ENCODE data around the gene PNLIPRP2. TPM values are rescaled to one million over a fixed set of nuclear protein-coding genes. Genes with fewer than 3 reads are reported as not detected.
A peak's percentile ranks its signal among the peaks of the same experiment; 100 is the strongest.

PNLIPRP2 gene
- total RNA-seq, 1 experiment from 2014 or later: 1.1 TPM

DNA sequence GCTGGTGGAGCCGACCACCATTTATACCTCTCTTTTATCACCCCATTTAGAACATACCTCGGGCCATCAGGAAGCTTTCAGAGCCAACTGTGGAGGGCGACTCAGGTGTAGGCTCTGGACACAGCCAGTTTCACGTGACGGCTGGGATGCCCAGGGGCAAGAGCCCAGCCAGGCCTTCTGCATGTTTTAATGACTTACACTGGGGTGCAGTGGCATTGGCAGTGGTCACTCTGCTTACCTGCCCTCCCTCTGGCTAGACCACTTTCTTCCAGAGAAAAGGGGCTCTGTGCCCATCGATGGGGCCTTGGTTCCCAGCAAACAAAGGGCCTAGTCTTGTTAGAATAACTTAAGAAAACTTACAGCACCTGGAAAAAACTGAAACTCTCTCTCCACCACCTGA lies 50.0 kb downstream of the PNLIPRP2 start:
- no peak overlapping the region for H3K4me3 ChIP-seq (replicated peaks in 1 of 2; ENCODE audit: low read depth in 1 of 2, low read length in 2 of 2)
- no peaks in the 10 kb centered on the region for H3K36me3 ChIP-seq (ENCODE audit: control insufficient read depth in 1 of 2, insufficient read depth in 2 of 2, low read length in 2 of 2)
- no peak overlapping the region for H3K9ac ChIP-seq (ENCODE audit: low read length)
- H3K27ac ChIP-seq (ENCODE audit: low read depth, low read length): no peak overlapping the region
- ChIA-PET RAD21 (ENCODE audit: low non-redundant PET in 1 of 2, low total read pairs in 2 of 2, uncharacterized antibody in 2 of 2, unreplicated experiment in 2 of 2) (no interaction called here), POLR2A (no interaction called here), CTCF (no interaction called here)
- H3K4me1 ChIP-seq (ENCODE audit: control insufficient read depth in 1 of 2, insufficient read depth in 2 of 2, low read length in 2 of 2): peaks cover 0 to 12% of the 10 kb centered on the region in 2 experiments; a peak in 1 of 4 replicates
- H3K79me2 ChIP-seq (ENCODE audit: insufficient read depth, low read length): no peaks in the 10 kb centered on the region
- no peak for DNase-seq (ENCODE audit: low read depth, low spot score)
- H3K9me3 ChIP-seq (ENCODE audit: control insufficient read depth in 1 of 2, insufficient read depth in 1 of 2, low read depth in 1 of 2, low read length in 2 of 2): no peaks in the 10 kb centered on the region
- H4K20me1 ChIP-seq (ENCODE audit: insufficient read depth): no peaks in the 10 kb centered on the region
- TF ChIP-seq, protein P1, sequence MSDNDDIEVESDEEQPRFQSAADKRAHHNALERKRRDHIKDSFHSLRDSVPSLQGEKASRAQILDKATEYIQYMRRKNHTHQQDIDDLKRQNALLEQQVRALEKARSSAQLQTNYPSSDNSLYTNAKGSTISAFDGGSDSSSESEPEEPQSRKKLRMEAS (IDR thresholded peaks at IDR 0.05): no peak
- TF ChIP-seq EZH2 (IDR thresholded peaks at IDR 0.05) (no peak), TCF7L2 (IDR thresholded peaks at IDR 0.05; ENCODE audit: borderline replicate concordance, extremely low read depth, insufficient read depth, insufficient read length) (no peak)
- intact Hi-C loops (cut with micrococcal nuclease): no loop called here
- H3K27me3 ChIP-seq (ENCODE audit: insufficient read depth, low read length): no peaks in the 10 kb centered on the region
- H3K4me2 ChIP-seq (ENCODE audit: low read length): no peak overlapping the region
- H3K9me2 ChIP-seq (ENCODE audit: insufficient read depth): no peaks in the 10 kb centered on the region
- BruUV-seq (replicated peaks): no TSS peak
- ATAC-seq: 0 out of 2 replicates have a peak, but pooled peaks have one; percentile 6
- no peak overlapping the region for H2AFZ ChIP-seq (ENCODE audit: low read depth, low read length, poor library complexity, severe bottlenecking)

DNA sequence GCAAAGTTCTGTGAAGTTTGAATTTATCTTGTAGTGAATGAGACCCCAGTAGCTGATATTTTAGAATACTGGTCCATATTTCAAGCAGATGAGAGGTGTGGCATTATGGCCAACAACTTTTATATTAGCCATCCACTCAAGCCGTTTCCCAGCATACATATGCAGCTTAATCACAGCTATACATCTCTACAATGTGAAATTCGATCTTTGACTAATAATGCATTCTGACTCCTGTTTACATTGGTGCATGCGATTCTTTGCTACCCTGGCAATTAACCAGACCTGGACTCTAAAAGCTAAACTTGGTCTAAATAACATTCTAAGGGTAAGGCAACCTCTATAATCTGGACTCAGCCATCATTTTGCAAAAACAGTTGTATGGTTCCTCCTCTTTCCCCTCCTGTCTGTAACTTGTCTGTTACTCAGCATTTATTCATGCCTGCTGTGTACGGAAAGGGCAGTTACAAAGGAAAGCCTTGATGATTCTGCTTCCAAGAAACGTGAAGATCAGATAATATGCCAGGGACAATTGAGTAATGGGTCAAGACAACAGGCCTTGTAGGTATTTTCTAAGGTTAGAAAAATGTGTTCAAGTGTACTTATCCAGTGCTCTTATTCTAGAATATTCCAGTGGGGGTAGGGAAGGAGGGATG lies 50.6 kb downstream of the PNLIPRP2 start:
- H3K4me2 ChIP-seq (ENCODE audit: low read length): no peak overlapping the region
- H4K20me1 ChIP-seq (ENCODE audit: insufficient read depth): no peaks in the 10 kb centered on the region
- ChIA-PET RAD21 (ENCODE audit: low non-redundant PET in 1 of 2, low total read pairs in 2 of 2, uncharacterized antibody in 2 of 2, unreplicated experiment in 2 of 2) (no interaction called here), POLR2A (no interaction called here), CTCF (interaction anchor here (1.1 kb wide), 1 partner anchor 11 kb away, joined by 5 read pairs; no protein-coding TSS in a partner anchor)
- no peaks in the 10 kb centered on the region for H3K9me2 ChIP-seq (ENCODE audit: insufficient read depth)
- no peak overlapping the region for H3K4me3 ChIP-seq (replicated peaks in 1 of 2; ENCODE audit: low read depth in 1 of 2, low read length in 2 of 2)
- no peaks in the 10 kb centered on the region for H3K36me3 ChIP-seq (ENCODE audit: control insufficient read depth in 1 of 2, insufficient read depth in 2 of 2, low read length in 2 of 2)
- H2AFZ ChIP-seq (ENCODE audit: low read depth, low read length, poor library complexity, severe bottlenecking): no peak overlapping the region
- H3K4me1 ChIP-seq (ENCODE audit: control insufficient read depth in 1 of 2, insufficient read depth in 2 of 2, low read length in 2 of 2): peaks cover 0 to 12% of the 10 kb centered on the region in 2 experiments; a peak in 1 of 4 replicates
- no peaks in the 10 kb centered on the region for H3K79me2 ChIP-seq (ENCODE audit: insufficient read depth, low read length)
- no peak for DNase-seq (ENCODE audit: low read depth, low spot score)
- intact Hi-C loops (cut with micrococcal nuclease): no loop called here
- H3K27ac ChIP-seq (ENCODE audit: low read depth, low read length): no peak overlapping the region
- TF ChIP-seq SIN3A (IDR thresholded peaks at IDR 0.05; ENCODE audit: low read depth) (no peak), SP1 (IDR thresholded peaks at IDR 0.05; ENCODE audit: low read depth) (no peak)
- H3K27me3 ChIP-seq (ENCODE audit: insufficient read depth, low read length): no peaks in the 10 kb centered on the region
- no TSS peak for BruUV-seq (replicated peaks)
- H3K9ac ChIP-seq (ENCODE audit: low read length): no peak overlapping the region
- no peak for ATAC-seq
- H3K9me3 ChIP-seq (ENCODE audit: control insufficient read depth in 1 of 2, insufficient read depth in 1 of 2, low read depth in 1 of 2, low read length in 2 of 2): no peaks in the 10 kb centered on the region

All from HCT116 (cell line).